ENCODE data around the gene TOP2B.

Gene TOP2B

DNA sequence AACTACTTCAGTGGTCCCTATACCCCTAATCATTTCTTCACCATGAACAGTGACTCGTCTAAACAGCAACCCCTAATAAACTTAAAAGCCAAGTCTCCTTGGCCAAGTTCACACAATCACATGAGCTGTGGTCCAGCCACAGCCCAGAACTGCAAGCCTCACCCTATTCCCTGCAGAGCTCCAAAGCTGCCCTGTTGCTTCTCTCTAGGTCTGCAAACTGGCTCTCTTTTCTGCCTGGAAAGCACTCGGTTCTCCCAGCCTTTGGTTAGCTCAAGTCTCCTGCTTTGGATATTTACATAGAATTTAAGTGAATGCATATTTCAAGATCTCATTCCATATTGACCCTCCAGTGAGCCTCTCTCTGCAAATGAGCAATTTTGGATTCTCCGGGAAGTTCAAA, 107.0 kb downstream of the TOP2B start:
- no peak for DNase-seq (ENCODE audit: low read depth in 2 of 2)

GRCh38 chr3:25556447-25556846, 108.3 kb downstream of the TOP2B start:
- DNase-seq (ENCODE audit: low read depth in 2 of 2), result no peak

DNA sequence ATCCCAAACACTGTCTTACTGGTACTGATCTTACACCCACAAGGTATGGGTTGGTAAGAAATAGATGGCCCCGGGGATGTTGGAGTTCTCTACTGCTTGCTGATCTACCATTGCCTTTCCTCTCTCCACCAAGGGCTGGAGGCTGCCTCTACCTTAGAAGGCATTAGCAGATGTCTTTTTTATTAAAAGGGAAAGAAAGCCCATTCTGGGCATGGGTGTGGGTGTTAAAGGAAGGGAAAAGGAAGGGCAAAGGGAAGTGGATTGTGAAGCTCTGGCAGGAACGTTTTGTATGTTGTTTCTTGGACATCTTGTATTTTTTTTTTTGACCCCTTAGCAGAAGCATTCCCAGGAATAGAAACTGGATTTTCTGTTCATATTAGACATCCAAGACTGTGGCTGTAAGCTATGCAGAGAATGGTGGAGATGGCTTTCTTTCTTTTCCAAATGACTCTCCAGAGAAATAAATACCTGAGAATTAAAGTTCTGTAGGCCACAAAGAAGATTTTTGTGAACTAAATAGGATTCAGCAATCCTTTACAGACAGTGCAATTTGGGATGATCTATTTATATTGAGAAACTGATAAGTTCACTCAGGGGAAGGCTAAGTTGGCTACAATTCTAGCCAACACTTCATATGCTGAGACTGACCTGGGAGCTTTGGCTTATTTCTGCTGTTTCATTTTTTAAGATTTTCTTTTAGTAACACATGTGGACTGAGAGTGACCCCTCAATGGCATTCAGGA, 108.8 kb downstream of the TOP2B start:
- DNase-seq (ENCODE audit: low read depth in 2 of 2), result peak; percentile 43 to 55

- DNase-seq (ENCODE audit: low read depth in 2 of 2), result no peak
Measured at GRCh38 chr3:25554376-25554775, 110.3 kb downstream of the TOP2B start.

DNA sequence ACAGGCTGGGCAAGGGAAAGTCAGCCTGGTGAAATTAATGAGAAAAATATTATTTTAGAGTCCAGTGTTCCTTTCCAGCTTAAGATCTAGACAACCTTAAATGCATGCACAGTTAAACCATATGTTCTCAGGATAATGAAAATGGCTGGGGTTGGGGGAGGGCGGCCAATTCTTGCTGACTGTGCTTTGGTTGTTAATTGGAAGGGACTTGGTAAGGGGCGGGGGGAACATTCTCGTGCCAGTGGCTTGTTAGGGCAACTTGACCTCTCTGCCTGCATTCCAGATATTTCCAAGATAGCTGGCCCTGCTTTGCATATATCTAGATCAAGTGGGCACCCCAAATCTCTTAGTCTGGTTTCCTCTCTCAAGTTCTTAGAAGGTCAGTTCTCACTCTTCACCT, 112.5 kb downstream of the TOP2B start:
- DNase-seq (ENCODE audit: low read depth in 2 of 2), result no peak

- no peak for DNase-seq (ENCODE audit: low read depth in 2 of 2)
Measured at GRCh38 chr3:25548836-25549235, 115.9 kb downstream of the TOP2B start.

DNA sequence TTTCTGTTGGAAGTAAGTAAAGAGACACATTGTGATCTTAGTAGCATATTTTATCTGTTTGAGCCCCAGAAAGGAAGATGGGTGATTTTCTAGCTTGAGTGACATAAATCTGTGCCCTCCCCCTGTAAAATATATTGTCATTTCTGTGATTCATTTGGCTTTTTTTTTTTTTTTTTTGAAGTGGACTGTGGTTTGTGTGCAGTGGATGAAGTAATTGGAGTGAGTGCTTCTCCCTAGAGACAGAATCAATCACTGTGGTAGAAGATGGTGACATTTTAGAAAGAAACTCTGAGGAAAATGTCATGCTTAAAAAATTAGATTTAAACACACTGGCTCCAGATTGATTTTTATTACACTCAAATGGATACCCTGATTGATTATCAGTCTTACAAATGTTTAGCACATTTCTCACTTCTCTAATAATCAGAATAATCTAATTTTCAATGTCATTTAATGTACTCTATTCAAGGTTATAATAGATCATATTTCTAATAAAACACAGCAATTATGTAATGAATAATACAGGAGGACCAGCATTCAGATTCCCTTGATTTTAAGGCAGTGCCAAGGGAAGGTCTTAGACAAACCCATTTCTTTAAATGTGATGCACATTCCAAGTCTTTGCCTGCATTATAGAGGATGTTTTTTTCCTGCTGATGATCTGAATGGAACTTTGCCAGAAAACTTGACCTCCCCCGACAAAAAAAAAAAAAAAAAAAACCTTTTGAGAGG, 116.6 kb downstream of the TOP2B start:
- no peak for DNase-seq (ENCODE audit: low read depth in 2 of 2)

All from fibroblast of skin of left biceps (primary cell).